ENCODE data around the gene CAPN15. TPM values are rescaled to one million over a fixed set of nuclear protein-coding genes. Genes with fewer than 3 reads are reported as not detected.

The CAPN15 gene
- total RNA-seq, 1 donor from 2014 or later: 60.1 TPM

DNA sequence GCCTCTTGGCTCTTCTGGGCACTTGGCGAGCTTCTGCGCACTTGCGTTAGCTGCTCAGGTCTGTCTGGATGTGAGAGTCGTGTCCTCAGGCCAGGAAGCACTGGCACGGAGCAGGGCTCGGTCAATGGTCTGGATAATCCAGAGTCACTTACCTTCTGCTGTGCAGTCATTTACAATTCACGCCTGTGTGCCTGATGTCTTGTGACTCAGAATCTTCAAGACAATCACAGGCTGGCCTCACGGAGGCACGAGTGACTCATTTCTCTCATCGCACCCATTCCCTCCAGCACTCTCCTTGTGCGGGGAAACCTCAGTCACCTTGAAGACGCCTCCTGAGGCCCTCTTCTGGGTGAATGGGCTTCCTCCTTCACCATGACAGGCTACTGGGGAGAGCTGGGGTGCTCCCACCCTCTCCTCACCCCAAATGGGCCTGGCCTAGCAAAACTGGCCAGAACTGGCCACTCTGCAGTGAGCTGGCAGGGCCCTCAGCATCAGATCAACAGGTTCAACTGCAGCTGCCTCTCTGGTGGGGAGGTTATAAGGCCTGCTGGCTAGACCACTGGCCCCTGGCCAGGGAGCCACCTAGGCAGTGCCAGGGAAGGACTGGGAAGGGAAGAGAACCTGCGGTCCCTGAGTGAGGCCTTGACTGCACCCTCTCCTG is 1.9 kb upstream of the CAPN15 start:
- DNase-seq (ENCODE audit: low spot score): no peak

DNA sequence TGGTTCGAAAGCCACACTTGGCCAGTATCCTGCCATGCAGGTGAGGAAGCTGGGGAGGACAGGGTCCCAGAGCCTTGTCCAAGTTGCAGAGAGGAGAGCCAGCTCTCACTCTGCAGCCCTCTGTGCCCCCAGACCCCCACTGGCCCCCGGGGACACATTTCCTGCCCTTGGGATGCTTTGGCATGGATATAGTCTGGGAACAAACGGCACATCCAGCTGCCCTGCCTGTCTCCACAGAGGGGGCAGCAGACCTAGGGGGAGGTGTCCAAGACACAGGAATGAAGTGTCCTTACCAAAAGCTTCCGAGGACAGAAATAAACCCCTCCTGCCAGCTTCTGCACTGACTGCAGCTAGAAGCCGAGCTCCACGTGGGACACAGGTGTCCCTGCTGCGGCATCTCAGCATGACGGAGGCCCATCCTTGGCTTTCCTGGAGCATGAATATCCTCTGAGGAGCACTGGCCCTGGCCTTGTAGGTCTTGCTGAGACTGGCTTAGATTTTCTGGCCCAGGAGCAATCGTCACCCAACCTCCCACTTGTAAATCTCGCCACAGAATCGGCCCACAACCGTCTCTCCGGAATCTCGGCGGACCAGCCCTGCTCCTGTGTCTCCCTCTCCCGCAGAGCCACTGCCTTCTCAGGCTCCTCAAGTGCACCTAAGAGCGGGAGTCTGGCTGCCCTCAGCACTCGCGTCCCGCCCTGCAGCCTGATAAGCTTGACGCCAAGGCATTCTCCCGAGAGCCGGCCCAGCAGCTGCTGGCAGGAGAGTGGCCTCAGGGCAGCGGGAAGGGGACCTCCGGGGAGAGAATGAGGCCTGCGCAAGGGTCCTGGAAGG is 1.1 kb upstream of the CAPN15 start:
- DNase-seq (ENCODE audit: low spot score): no peak

DNA sequence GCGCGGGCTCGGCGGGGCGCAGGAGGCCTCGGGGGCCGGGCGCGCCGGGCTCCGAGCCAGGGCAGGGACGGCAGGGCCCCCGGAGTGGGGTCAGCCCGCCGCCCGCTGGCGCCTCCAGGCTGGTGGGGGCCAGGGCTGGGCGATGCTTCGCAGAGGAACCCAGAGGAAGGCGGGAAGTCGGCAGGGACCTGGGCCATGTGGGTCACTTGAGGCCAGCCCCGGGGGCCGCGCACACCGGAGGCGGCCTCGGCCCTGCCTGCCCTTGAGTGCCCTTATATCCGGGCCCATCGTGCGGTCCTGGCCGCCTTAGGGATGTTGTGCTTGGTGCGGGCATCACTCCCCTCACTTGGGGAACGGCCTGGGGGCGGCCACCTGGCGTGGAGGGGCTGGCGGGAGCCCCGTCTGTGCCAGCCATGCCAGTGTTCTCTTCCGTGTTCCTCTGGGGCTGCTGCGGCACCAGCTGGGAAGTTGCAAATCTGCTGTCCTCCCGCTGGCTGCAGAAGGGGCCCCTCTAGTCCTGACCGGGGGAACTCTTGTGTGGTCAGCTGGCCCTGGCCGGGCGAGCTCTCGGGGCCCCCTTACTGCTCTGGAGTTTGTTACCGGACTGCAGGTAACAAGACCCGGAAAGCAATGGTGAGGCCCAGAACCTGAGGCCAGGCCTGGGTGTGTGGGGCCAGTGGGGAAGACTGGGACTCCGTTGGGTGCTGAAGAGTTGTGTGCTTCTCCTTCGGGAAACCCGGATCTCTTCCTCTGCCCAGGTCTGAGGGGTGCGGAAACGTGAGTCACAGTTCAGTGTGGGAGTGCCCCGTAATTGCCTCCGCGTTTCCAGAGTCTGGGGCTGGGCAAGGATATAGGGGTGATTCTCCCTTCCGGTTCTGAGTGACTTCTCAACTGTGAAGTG is 849 bp downstream of the CAPN15 start:
- peak; percentile 69 for DNase-seq (ENCODE audit: low spot score)

DNA sequence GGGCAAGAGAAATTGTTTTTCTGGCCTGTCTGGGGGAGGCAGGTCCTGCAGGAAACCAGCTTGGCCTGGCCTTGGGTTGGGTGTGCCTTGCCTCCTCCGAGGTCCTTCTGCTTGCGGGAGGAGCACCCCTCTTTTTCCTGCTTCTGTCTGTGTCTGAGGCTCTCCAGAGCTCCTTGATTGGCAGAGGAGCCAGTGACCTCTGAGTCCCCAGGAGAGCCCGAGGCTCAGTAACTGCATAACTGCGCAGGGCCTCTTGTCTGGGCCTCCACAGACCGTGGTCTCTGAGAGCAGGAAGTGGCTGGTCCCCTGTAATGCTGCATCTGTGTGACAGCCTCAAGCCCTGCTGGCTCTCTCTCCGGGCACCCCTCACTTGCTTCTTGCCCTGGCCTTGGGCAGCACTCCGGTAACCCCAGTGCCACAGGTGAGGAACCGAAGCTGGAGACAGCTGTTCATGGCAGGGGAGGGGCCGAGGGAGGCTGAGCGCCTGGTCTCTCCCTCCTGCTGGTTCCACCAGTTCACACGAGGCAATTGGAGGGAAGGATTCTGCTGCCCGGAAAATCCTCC is 1.6 kb downstream of the CAPN15 start:
- DNase-seq (ENCODE audit: low spot score): no peak

DNA sequence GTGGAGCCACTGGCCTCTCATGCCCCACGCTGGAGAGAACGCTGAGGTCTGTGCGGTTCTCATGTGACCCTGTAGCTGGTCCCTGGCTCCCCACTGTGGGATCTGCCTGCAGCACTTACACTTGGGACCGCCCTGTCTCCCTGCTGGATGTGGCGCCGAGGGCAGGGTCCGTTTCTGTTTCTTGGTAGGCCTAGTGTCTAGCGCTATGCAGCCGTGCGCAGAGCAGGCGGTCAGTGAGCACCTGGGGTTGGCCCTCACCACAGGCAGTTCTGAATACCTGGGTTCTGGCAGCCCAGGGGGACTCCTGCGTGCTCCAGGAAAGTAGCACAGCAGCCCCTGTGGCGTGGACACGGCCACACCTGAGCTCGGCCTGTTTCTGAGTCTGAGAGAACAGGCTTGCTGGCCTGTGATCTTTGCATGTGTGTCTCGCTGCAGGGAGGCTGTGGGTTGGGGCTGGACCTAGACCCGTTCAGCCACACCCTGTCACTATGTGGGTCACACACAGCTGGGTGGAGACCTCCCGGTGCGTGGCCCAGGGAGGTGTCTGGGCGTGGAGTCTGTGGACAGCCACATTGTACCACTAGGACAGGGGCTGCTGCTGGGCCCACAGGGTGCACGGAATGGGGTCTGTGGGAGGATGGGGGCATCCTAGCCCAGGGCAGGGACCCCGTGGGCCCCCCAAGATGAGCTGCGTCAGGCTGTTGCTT is 2.8 kb downstream of the CAPN15 start:
- DNase-seq (ENCODE audit: low spot score): no peak

DNA sequence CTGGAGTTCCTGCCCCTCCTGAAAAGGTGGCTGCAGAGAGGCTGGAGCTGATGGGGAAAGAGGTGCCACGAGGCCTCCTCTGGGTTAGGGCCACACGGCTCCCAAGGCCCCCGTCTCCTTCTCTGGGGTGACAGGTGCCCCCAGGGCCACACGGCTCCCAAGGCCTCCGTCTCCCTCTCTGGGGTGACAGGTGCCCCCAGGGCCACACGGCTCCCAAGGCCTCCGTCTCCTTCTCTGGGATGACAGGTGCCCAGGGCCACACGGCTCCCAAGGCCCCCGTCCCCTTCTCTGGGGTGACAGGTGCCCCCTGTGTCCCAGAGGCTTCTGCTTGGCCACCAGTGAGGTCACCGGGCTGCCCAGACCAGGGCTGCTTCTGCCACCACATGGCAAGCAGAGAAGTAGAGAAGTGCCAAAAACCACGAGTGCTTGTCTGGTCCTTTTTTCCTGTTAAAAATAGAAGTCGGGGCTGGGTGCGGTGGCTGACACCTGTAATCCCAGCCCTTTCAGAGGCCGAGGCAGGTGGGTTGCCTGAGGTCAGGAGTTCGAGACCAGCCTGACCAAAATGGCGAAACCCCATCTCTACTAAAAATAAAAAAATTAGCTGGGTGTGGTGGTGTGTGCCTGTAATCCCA is 4.1 kb downstream of the CAPN15 start:
- DNase-seq (ENCODE audit: low spot score): no peak

DNA sequence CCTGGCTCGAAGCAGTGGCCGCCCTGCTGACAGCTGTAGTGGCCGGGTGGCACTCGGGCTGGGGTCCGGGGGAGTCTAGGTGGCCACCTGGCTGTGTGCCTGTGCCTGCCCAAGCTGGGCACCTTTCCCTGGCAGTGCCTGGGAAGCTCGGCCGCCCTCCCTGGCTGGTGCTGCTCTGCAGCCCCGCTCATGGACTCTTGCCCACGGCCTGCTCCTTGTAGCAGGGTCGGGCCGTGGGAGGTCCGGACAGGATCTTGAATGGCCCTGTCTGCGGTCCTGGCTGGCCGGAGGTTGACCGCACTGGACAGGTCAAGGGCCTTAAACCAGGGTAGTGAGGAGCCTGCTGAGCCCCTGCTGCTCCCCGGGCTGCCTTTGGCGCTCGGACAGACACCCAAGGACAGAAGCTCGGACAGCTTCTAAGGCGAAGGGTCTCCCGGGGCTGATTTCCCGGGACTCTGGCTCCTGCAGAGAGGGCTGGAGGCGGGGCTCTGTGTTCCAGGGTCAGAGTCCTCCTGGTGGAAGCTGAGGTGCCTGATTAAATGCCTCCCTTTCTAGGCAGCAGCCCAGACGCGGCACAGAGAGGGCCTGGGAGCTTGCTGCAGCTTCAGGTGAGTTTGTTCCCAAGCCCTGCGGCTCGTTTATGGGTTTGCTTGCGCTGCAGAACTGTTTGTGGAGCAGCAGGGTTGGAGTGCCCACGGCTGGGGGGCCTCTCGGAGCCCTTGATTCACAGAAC is 6.0 kb downstream of the CAPN15 start:
- DNase-seq (ENCODE audit: low spot score): no peak

DNA sequence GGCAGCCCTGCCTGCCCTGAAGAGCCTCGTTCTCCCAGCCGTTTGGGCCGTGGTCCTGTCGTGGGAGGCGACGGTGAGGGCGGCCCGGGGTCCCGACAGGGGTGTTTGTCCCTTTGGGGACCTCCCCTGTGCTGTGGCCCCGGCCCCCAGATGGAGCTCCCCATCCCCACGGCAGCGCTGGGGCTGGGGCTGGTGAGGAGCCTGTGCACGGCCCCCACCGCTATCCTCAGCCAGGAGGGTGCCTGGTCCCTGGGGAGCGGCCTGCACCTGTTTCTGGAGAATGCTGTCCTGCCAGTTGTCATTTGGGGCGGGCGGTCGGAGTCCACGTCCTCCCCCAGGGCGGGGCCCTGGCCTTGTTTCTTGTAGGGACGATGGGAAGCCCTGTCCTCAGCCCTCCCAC is 6.6 kb downstream of the CAPN15 start:
- DNase-seq (ENCODE audit: low spot score): no peak

DNA sequence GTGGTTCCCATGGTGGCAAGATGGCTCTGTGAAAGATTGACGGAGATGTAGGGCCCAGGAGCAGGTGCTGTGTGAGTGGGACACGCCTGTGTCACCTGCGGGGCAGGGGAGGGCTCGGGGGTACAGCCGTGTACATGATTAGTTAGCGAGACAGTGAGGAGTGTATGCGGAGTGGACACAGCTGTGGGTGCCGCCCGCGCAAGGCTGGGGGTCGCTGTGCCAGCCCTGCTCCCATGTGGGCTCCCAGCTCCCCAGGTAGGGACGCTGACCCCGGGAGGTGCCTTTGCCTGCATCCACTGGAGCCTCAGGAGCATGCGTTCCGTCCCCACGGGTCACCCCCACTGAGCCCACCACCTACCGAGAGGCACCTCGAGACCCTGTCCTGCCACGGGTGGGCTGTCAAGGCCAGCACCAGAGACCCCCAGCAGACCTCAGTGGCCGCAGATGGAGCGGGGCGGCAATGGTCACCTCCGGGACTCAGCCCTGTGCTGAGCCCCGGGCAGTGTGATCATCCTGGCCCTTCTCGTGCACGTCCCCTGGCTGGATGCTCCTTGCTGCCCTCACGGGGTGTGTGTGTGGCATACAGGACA is 7.4 kb downstream of the CAPN15 start:
- no peak for DNase-seq (ENCODE audit: low spot score)

DNA sequence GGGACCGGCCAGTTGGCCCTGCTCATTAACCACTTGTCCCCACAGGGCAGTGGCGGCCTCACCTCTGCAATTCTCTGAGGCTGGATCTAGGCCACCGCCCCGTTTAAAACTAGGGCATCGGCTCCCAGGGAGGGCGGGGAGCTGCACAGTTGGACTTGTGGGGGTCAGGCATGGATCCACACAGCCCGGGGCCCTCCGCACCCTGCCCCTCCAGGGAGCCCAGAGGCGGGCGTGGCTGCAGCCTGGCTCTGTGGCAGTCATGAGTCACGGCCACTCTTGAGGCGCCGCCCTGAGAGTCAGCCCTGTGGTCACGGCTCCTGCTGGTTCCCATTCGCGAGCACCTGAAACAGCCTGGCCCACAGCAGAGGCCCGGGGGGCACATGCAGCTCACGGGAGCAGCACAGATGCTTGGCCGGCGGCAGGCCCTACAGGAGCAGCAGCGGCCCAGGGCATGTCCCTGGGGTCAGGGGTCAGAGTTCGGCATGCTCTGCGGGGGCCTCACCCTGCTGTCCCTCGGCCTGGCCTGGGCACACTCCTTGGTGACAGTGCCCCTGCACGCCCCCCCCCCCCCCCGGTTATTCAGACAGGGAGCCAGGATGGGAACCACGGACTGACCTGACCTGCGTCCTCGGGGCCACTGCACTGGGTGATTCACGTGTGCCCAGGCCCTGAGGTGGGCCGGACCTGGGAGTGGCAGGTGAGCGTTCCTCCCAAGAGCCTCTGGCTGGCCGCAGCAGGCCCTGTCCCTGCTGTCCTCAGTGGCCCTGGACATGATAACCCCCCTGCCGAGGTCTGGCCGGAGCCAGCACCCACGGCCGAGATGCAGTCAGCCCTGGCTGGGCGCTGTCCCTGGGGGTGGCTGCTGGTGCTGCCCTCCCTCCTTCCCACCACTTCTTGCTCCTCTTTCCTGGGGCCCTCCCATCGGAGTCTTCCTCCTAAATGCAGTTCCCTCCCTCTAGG is 8.2 kb downstream of the CAPN15 start:
- no peak for DNase-seq (ENCODE audit: low spot score)

DNA sequence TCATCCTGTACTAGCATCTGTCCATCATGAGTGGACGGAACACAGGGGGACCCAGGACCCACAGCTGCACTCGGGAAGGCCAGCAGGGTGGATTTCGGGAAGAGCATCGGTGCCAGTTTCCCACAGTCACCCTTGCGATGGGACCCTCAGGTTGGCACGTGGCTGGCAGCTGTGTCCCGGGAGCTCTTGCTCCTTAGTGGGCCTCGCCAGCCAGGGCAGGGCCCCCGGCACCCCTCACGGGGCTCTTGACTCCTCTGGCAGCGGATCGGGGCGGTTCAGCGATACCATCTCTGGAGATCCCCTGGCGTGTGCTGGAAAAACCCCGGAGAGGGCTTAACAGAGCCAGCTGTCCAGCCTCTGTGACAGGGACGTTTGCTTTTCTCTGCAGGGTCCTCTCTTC is 9.2 kb downstream of the CAPN15 start:
- no peak for DNase-seq (ENCODE audit: low spot score)

DNA sequence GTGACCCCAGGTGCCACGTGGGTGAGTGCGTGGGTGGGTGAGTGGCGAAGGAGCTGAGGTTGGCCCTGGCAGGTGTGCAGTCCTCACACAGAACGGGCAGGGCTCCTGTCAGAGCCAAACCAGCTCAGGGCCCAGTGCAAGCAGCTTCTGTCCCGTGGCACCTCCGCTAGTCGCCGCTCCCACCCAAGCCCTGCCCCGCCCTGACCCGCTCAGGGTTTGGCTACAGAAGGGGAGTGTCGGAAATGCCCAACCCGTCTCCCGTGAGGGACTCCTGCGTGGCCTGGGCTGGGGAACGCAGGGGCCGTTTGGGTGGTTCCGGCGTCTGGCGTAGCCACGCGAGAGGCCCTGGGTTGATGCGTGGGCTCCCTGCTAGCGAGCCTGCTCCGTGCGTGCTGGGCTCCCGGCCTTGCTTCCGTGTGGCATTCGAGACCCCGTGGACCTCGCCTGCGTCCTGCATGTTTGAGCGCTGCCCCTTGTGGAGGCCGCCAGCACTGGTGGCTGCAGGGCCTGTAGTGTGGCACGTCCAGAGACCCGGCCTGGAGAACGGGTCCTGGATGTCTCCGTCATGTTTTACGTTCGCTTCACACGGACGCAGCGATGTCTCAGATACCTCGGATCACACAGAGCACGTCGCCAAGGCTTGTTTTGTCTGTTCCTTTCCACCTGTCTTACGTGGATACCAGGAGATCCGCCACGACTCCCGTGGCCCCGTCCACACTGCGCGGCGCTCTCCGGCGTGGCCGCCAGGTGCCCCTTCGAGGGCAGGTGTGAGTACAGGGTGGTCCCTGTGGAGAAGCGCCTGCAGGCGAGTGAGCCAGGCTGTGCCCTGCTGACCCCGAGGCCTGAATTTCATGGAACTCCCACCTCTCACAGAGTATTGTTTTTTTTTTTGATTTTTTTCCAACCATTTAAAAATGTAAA is 10.2 kb downstream of the CAPN15 start:
- DNase-seq (ENCODE audit: low spot score): no peak

DNA sequence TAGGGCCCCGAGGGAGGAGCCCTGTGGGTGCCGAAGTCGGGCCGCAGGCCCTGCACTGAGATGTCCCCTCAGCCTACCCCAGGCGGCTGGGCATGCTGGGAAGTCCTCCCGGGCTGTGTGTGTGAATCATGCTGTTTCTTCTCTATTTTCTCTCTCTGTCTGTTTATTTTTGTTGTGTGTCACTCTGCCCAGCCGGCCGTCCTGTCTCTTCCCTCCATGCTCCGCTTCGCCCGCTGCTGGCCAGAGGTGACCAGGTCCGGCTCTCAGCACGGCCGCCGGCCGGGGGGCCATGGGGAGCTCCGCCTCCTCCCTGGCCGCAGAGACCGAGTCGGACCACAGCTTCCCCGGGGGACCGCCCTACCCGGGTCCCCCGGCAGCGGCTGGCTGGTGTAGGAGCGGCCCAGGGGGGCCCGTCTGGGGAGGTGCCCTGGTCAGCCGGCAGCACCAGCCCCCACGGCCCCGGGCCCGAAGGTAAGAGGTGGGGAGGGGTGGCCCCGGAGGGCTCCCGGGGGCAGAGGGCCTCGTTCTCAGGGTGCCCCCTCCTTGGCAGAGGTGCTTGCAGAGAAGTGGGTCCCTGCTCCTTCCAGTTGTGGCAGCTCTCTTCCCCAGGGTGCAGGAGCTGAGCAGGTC is 12.5 kb downstream of the CAPN15 start:
- no peak for DNase-seq (ENCODE audit: low spot score)

DNA sequence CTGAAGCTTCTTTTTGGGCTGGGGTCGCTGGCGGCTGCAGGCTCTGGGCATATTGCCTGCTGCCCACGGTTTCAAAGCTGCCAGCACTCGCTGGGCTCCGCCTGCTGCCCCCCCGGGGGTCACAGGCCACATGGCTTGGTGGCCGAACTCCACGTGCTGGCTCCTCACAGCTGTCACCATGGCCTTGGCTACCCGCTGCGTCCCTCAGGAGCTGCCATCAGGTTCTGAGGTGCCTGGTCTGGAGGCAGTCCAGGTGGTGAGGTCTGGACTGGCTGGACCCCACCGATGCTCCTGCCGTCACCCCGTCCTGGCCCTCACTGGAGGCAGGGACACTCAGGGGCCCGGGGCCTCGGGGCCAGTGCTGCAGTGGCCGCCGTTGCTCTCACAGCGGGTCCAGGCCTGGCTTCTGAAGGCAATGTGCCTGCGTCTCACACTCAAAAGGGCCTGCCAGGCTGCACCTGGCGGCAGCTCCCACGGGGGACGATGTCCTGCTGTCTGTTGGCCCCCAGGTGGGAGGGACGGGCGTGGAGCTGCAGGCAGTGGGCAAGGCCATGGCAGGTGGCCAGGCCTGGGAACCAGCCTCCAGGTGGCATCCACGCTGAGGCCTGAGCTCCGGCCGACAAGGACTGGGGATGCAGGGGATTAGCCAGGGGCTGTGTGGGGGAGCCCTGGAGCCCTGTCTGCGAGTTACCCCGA is 13.3 kb downstream of the CAPN15 start:
- DNase-seq (ENCODE audit: low spot score): no peak

DNA sequence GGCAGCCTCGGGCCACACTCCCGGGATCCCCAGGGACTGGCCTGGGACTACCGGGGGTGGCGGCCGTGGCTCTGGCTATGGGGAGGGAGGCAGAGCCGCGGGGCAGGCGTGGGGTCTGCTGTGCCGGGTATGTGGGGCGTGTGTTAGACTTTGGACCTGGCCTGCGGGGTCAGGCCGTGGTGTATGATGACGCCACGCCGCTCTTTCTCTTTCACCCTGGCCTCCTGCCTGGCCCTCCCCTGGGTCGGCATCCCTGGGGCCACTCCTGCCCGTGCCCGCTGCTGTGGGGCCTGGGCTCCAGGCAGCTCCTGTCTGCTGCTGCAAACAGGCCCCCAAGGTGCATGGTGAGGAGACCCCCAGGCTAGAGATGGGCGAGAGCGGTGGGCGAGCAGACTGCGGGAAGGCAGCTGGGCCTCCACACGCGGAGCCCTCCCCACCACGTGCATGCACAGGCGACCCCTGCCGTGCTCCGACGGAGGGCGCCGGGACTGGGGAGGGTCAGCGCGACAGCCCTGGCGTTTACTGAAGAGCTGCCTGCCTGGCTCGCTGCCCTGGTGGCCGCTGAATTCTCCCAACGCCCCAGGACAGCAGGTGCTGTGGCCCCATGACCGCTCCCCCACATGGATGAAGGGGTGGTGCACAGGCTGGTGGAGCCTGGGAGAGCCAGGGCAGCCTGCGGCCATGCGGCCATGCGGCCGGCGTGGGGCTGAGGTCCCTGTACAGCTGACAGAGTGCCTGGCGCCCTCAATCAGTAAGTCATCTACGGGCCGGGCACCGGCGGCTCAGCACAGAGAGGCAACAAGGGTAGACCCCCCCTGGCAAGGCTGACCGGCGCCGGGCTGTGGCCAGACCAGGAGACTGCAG is 16.0 kb downstream of the CAPN15 start:
- no peak for DNase-seq (ENCODE audit: low spot score)
